Fibroblast of villous mesenchyme (primary cell): ENCODE data around the gene UTP4. TPM values are rescaled to one million over a fixed set of nuclear protein-coding genes. Genes with fewer than 3 reads are reported as not detected.

Experiments
- DNase-seq: peaks from one replicate; pipeline ENCODE4 v3.0.0-alpha.2; 2010; ENCODE audit warnings: low read depth
- H3K4me3 ChIP-seq: 2 replicates; pipeline ENCODE4 v1.5.1; 2011; ENCODE audit warnings: low read depth, mild to moderate bottlenecking, low read length
- CTCF ChIP-seq: IDR thresholded peaks from 2 replicates; pipeline ENCODE4 v1.5.1; 2012; ENCODE audit warnings: low read depth, mild to moderate bottlenecking, low read length; ENCODE audit not compliant: insufficient read depth
- total RNA-seq: library from RNA; depleted of rRNA; stranded (reverse); fragments of >200 nt; gene quantifications from 2 replicates; pipeline ENCODE4 v1.2.3, GENCODE V29; 2012

UTP4 gene
- total RNA-seq, 1 donor = 22.5 TPM

GRCh38 chr16:69166221-69166833 is 33.9 kb downstream of the UTP4 start:
- DNase-seq = peak; percentile 22
- H3K4me3 ChIP-seq = no peak overlapping the region
- no peak for TF ChIP-seq CTCF

- H3K4me3 ChIP-seq = no peak overlapping the region
- TF ChIP-seq CTCF = no peak
- no peak for DNase-seq
Observed at GRCh38 chr16:69166946-69167930, 34.8 kb downstream of the UTP4 start.

- no peak for DNase-seq
- no peak overlapping the region for H3K4me3 ChIP-seq
- no peak for TF ChIP-seq CTCF
Observed at GRCh38 chr16:69169051-69169450, 36.6 kb downstream of the UTP4 start.

- TF ChIP-seq CTCF = no peak
- H3K4me3 ChIP-seq = no peak overlapping the region
- no peak for DNase-seq
Observed at GRCh38 chr16:69169607-69170352, 37.3 kb downstream of the UTP4 start.

GRCh38 chr16:69171325-69172084 is 39.1 kb downstream of the UTP4 start:
- no peak overlapping the region for H3K4me3 ChIP-seq
- no peak for TF ChIP-seq CTCF
- DNase-seq = peak; percentile 67
